HepG2 (cell line): ENCODE results near the gene OBSL1. TPM values are rescaled to one million over a fixed set of nuclear protein-coding genes. Genes with fewer than 3 reads are reported as not detected.

Experiments
- BCL6 ChIP-seq: IDR thresholded peaks from 2 replicates; pipeline ENCODE4 v1.6.1; 2016; ENCODE audit warnings: missing genetic modification reagents, missing compliant biosample characterization
- MIER3 ChIP-seq: IDR thresholded peaks from 2 replicates; pipeline ENCODE4 v1.6.1; 2016; ENCODE audit warnings: missing compliant biosample characterization, borderline replicate concordance
- NFE2 ChIP-seq: sonication (generic); formaldehyde crosslinking; IDR thresholded peaks from 2 replicates; pipeline ENCODE4 v1.4.0; 2020; ENCODE audit warnings: missing genetic modification reagents
- ONECUT2 ChIP-seq: sonication (generic); formaldehyde crosslinking; IDR thresholded peaks from 2 replicates; pipeline ENCODE4 v1.4.0; 2020; ENCODE audit warnings: missing genetic modification reagents
- PAX8 ChIP-seq: sonication (generic); formaldehyde crosslinking; IDR thresholded peaks from 2 replicates; pipeline ENCODE4 v1.8.0; 2022; ENCODE audit warnings: mild to moderate bottlenecking, missing genetic modification reagents, borderline replicate concordance
- TBX2 ChIP-seq: sonication (generic); formaldehyde crosslinking; IDR thresholded peaks from 2 replicates; pipeline ENCODE4 v1.5.0; 2020; ENCODE audit warnings: missing genetic modification reagents, mild to moderate bottlenecking, borderline replicate concordance
- THYN1 ChIP-seq: sonication (generic); formaldehyde crosslinking; IDR thresholded peaks from 2 replicates; pipeline ENCODE4 v1.8.1; 2023; ENCODE audit warnings: low read depth, mild to moderate bottlenecking, moderate library complexity, missing genetic modification reagents, borderline replicate concordance
- ZMYM3 ChIP-seq: sonication (generic); formaldehyde crosslinking; IDR thresholded peaks from 2 replicates; pipeline ENCODE4 v1.5.1; 2020; ENCODE audit warnings: mild to moderate bottlenecking, missing genetic modification reagents
- ZNF33A ChIP-seq: sonication (generic); formaldehyde crosslinking; IDR thresholded peaks from 2 replicates; pipeline ENCODE4 v1.5.1; 2020; ENCODE audit warnings: missing genetic modification reagents, mild to moderate bottlenecking, moderate library complexity, borderline replicate concordance
- ZNF446 ChIP-seq: sonication (generic); formaldehyde crosslinking; IDR thresholded peaks from 2 replicates; pipeline ENCODE4 v1.5.0; 2020; ENCODE audit warnings: mild to moderate bottlenecking, missing genetic modification reagents
- polyA plus RNA-seq, 8 experiments: library from polyadenylated mRNA; depleted of rRNA in 3 of 8; stranded (reverse) in 7 of 8; unstranded in 1 of 8; fragments of >200 nt; fragmentation: Illumina TruSeq in 4 of 8; extraction: Trizol in 4 of 8; gene quantifications; 2 replicates each; pipeline versions ENCODE4 v1.2.1 to v1.2.3, GENCODE V29; 2011 to 2016; ENCODE audit warnings: low read depth in 4 of 8, missing spikeins in 1 of 8, mixed read lengths in 1 of 8; ENCODE audit not compliant: insufficient read depth in 1 of 8
- total RNA-seq, 5 experiments: library from RNA; depleted of rRNA; stranded (reverse); fragments of >200 nt; fragmentation: Illumina TruSeq; extraction: Trizol; gene quantifications; 2 replicates each; pipeline ENCODE4 v1.2.3, GENCODE V29; 2016; ENCODE audit warnings: low read depth in 1 of 5
- TF ChIP-seq, protein P1 (sequence below): sonication (generic); formaldehyde crosslinking; IDR thresholded peaks from 2 replicates; pipeline ENCODE4 v1.4.0; 2020; ENCODE audit warnings: mild to moderate bottlenecking, missing genetic modification reagents
- TF ChIP-seq, protein P2 (sequence below): sonication (generic); formaldehyde crosslinking; IDR thresholded peaks from 2 replicates; pipeline ENCODE4 v1.8.1; 2023; ENCODE audit warnings: missing genetic modification reagents, mild to moderate bottlenecking, borderline replicate concordance
- TF ChIP-seq, protein P3 (sequence below): sonication (generic); formaldehyde crosslinking; IDR thresholded peaks from 2 replicates; pipeline ENCODE4 v1.5.1; 2020; ENCODE audit warnings: missing genetic modification reagents, mild to moderate bottlenecking, borderline replicate concordance
- TF ChIP-seq, protein P4 (sequence below): sonication (generic); formaldehyde crosslinking; IDR thresholded peaks from 2 replicates; pipeline ENCODE4 v1.4.0; 2020; ENCODE audit warnings: mild to moderate bottlenecking, missing genetic modification reagents

OBSL1 gene
- total and polyA plus RNA-seq, 2 of the 13 experiments (the other 11 are each of a cell fraction or from before 2014, with no cell fraction given), result 86.7 to 218 TPM

DNA sequence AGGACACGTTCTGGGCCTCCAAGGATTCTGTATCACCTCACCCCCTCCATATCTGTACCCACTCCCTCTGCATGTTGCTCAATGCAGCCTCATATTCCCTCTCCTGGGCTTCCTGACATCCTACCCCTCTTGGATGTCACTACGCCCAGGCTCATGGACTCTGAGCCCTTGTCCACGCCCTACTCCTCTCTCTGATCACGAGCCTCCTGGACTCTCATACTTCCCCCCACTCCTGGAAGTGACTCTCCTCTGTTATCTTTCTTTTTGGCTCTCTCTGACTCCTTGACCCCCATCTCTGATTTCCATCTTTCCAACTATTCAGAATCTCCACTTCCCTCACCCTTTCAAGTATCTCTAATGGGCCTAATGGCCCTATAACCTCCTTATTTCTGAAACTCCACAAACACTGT is 25.4 kb downstream of the OBSL1 start (continued):
- TF ChIP-seq, protein P1, sequence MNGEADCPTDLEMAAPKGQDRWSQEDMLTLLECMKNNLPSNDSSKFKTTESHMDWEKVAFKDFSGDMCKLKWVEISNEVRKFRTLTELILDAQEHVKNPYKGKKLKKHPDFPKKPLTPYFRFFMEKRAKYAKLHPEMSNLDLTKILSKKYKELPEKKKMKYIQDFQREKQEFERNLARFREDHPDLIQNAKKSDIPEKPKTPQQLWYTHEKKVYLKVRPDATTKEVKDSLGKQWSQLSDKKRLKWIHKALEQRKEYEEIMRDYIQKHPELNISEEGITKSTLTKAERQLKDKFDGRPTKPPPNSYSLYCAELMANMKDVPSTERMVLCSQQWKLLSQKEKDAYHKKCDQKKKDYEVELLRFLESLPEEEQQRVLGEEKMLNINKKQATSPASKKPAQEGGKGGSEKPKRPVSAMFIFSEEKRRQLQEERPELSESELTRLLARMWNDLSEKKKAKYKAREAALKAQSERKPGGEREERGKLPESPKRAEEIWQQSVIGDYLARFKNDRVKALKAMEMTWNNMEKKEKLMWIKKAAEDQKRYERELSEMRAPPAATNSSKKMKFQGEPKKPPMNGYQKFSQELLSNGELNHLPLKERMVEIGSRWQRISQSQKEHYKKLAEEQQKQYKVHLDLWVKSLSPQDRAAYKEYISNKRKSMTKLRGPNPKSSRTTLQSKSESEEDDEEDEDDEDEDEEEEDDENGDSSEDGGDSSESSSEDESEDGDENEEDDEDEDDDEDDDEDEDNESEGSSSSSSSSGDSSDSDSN, result 0 out of 2 replicates have a peak, but pooled peaks have one; percentile 50
- TF ChIP-seq THYN1 (no peak), ZNF33A (no peak), BCL6 (CRISPR knock-in tag) (peak; percentile 56; the same call in 1 of the 2 replicates), ZNF446 (no peak), TBX2 (CRISPR knock-in tag) (peak; percentile 36; the same call in 1 of the 2 replicates), PAX8 (CRISPR knock-in tag) (no peak), MIER3 (CRISPR knock-in tag) (peak; percentile 93), NFE2 (no peak), ZMYM3 (CRISPR knock-in tag) (no peak), ONECUT2 (CRISPR knock-in tag) (no peak)
- TF ChIP-seq, protein P2, sequence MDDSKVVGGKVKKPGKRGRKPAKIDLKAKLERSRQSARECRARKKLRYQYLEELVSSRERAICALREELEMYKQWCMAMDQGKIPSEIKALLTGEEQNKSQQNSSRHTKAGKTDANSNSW, result no peak
- TF ChIP-seq, protein P3, sequence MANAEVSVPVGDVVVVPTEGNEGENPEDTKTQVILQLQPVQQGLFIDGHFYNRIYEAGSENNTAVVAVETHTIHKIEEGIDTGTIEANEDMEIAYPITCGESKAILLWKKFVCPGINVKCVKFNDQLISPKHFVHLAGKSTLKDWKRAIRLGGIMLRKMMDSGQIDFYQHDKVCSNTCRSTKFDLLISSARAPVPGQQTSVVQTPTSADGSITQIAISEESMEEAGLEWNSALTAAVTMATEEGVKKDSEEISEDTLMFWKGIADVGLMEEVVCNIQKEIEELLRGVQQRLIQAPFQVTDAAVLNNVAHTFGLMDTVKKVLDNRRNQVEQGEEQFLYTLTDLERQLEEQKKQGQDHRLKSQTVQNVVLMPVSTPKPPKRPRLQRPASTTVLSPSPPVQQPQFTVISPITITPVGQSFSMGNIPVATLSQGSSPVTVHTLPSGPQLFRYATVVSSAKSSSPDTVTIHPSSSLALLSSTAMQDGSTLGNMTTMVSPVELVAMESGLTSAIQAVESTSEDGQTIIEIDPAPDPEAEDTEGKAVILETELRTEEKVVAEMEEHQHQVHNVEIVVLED, result peak; percentile 32; the same call in 1 of the 2 replicates
- TF ChIP-seq, protein P4, sequence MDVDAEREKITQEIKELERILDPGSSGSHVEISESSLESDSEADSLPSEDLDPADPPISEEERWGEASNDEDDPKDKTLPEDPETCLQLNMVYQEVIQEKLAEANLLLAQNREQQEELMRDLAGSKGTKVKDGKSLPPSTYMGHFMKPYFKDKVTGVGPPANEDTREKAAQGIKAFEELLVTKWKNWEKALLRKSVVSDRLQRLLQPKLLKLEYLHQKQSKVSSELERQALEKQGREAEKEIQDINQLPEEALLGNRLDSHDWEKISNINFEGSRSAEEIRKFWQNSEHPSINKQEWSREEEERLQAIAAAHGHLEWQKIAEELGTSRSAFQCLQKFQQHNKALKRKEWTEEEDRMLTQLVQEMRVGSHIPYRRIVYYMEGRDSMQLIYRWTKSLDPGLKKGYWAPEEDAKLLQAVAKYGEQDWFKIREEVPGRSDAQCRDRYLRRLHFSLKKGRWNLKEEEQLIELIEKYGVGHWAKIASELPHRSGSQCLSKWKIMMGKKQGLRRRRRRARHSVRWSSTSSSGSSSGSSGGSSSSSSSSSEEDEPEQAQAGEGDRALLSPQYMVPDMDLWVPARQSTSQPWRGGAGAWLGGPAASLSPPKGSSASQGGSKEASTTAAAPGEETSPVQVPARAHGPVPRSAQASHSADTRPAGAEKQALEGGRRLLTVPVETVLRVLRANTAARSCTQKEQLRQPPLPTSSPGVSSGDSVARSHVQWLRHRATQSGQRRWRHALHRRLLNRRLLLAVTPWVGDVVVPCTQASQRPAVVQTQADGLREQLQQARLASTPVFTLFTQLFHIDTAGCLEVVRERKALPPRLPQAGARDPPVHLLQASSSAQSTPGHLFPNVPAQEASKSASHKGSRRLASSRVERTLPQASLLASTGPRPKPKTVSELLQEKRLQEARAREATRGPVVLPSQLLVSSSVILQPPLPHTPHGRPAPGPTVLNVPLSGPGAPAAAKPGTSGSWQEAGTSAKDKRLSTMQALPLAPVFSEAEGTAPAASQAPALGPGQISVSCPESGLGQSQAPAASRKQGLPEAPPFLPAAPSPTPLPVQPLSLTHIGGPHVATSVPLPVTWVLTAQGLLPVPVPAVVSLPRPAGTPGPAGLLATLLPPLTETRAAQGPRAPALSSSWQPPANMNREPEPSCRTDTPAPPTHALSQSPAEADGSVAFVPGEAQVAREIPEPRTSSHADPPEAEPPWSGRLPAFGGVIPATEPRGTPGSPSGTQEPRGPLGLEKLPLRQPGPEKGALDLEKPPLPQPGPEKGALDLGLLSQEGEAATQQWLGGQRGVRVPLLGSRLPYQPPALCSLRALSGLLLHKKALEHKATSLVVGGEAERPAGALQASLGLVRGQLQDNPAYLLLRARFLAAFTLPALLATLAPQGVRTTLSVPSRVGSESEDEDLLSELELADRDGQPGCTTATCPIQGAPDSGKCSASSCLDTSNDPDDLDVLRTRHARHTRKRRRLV (CRISPR knock-in tag), result no peak; the same call in 1 of the 2 replicates
